GM06990 (cell line): ENCODE data around the gene TBC1D2.

ENCODE experiments used
- DNase-seq: peaks from one replicate; pipeline ENCODE4 v3.0.0-alpha.2; 2011; ENCODE audit not compliant: insufficient read length; ENCODE audit errors: extremely low read depth
- H3K27me3 ChIP-seq: replicated peaks from 2 replicates; pipeline ENCODE4 v1.6.0; 2011; ENCODE audit warnings: low read length; ENCODE audit not compliant: control insufficient read depth, insufficient read depth
- H3K36me3 ChIP-seq: 2 replicates; pipeline ENCODE4 v1.5.1; 2011; ENCODE audit warnings: low read length; ENCODE audit not compliant: control insufficient read depth, insufficient read depth
- H3K4me3 ChIP-seq: replicated peaks from 2 replicates; pipeline ENCODE4 v1.5.1; 2011; ENCODE audit warnings: low read depth, mild to moderate bottlenecking, control low read depth, low read length
- TF ChIP-seq, protein P1 (sequence below): IDR thresholded peaks from 2 replicates; pipeline ENCODE4 v1.5.1; 2011; ENCODE audit warnings: low read length, control low read depth, mild to moderate bottlenecking, inconsistent platforms; ENCODE audit not compliant: insufficient read depth, poor library complexity, severe bottlenecking

TBC1D2 gene

DNA sequence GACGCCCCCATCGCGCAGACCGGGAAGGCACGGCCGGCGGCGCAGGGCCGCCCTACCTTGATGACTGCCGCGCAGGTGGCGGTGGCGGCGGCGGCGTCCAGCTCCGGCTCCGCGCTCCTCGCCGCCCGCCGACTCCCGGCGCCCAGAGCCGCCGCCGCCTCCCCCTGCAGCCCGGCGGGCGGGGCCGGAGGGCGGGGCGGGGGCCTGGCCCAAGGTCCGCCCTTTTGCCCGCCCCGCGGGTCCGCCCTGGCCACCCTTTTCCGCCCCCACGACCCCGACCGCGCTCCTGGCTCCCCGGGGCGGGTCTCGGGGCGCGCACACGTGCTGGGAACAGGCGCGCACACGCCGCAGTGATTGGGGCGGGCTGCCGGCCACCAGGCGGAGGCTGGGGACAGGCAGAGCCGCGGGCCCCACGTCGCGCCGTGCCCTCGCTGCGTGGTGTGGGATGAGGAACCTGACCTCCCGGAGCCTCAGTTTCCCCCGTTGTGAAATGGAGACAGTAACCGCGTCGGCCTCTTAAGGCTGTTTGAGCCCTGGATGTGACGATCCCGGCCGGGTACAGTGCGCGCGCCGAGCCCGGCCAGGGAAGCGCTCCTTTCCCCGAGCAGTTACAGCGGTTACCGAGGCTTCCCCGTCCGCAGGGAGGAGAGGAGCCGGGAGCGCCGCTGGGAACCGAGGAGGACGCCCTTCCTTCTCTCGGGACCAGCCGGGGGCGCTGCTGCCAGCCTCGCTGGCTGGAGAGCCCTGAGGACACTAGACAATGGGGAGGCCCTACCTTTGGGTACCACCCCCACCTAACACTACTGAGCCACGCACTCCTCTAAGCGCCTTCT lies 62.7 kb downstream of the TBC1D2 start, which contains the start of gene CORO2A:
TSS of gene CORO2A (minus strand) at position 135 of the 833 bp plus-strand sequence. CDS start 34,977 bp downstream, outside the sequence.
- TF ChIP-seq, protein P1, sequence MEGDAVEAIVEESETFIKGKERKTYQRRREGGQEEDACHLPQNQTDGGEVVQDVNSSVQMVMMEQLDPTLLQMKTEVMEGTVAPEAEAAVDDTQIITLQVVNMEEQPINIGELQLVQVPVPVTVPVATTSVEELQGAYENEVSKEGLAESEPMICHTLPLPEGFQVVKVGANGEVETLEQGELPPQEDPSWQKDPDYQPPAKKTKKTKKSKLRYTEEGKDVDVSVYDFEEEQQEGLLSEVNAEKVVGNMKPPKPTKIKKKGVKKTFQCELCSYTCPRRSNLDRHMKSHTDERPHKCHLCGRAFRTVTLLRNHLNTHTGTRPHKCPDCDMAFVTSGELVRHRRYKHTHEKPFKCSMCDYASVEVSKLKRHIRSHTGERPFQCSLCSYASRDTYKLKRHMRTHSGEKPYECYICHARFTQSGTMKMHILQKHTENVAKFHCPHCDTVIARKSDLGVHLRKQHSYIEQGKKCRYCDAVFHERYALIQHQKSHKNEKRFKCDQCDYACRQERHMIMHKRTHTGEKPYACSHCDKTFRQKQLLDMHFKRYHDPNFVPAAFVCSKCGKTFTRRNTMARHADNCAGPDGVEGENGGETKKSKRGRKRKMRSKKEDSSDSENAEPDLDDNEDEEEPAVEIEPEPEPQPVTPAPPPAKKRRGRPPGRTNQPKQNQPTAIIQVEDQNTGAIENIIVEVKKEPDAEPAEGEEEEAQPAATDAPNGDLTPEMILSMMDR: peak; percentile 49
- Histone ChIP-seq H3K4me3 (peak within 1 kb of the TSS; percentile 74), H3K27me3 (no peaks in the 10 kb centered on the region), H3K36me3 (no peaks in the 10 kb centered on the region)
- DNase-seq: peak; percentile 72

DNA sequence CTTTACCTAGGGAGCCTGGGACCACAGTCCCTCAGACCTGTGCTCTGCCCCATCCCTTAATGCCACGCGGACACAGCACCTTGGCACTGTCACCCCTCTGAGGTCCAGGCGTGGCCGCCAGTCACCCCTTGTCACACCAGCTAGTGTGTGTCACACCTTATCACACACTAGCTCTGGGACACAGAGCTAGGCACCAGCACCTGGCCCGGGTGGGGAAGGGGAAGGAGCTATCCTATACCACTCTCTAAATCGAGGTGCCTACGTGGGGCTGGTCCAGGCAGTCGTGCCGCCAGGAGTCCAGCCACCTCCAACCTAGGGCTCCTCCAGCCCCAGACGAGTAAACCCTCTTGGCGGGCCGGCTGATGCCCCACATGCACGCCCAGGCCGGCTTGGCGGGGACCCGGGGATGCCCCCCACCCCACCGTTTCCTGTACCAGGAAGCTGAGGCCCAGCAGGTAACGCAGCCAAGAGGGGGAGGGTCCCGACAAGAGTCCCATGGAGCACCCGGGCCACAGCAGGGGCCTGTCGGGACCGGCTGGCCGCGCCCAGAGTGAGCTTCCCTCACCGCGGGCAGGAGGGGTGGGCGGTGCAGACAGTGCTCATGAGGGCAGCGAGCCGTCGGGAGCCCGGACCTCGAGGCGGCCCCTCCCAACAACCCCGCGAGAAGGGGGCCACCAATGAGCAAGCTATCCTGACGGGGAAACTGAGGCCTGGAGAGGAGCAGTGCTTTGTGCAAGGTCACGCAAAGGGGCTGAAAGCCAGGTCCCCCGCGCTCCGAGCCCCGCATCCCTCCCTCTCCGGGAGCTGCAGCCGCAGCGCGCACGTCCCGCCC lies 63.6 kb downstream of the TBC1D2 start:
- TF ChIP-seq, protein P1: no peak
- DNase-seq: no peak

DNA sequence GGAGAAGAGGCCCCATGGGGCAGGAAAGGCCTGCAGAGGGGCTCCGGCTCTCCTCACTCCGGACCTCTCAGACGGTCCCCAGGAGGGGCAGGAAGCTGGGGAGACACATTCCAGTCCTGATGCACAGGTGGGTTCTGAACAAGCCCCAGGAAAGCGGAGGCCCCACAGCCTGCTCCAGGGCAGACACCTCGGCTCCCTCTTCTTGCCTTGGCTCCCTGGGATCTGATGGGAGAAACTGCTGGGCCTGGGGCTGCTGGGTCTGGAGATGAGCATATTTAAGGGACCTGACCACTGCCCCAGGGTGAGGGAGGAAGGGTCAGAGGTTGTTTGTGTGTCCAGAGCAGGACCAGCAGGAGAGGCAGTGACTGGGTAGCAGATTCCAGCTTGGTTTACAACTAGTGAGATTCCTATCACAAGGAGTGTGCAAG lies 64.3 kb downstream of the TBC1D2 start:
- DNase-seq: no peak
- Histone ChIP-seq H3K27me3 (no peaks in the 10 kb centered on the region), H3K36me3 (no peaks in the 10 kb centered on the region), H3K4me3 (no peak overlapping the region)
- TF ChIP-seq, protein P1: no peak

More for the DNA sequence above, 63.6 kb downstream of the TBC1D2 start:
- Histone ChIP-seq H3K36me3 (no peaks in the 10 kb centered on the region), H3K4me3 (peak overlapping the region; percentile 59), H3K27me3 (no peaks in the 10 kb centered on the region)

DNA sequence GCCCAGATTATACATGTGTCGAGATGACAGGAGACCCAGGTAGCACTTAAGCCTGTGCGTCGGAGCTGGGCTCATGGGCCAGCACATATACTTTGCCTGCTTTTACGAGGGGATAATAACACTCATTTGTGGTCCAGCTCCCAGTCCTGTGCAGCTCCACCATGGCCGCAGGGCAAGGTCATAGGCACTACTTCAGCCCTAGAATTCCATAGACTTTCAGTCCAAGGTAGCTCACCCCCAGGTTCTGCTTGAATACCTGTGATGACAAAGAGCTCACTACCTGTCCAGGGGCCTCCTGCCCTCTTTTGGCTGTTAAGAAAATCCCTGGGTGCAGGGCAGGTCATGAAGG lies 64.7 kb downstream of the TBC1D2 start:
- no peaks in the 10 kb centered on the region for H3K36me3 ChIP-seq
- H3K27me3 ChIP-seq: no peaks in the 10 kb centered on the region
- DNase-seq: no peak
- no peak overlapping the region for H3K4me3 ChIP-seq
- TF ChIP-seq, protein P1: no peak

DNA sequence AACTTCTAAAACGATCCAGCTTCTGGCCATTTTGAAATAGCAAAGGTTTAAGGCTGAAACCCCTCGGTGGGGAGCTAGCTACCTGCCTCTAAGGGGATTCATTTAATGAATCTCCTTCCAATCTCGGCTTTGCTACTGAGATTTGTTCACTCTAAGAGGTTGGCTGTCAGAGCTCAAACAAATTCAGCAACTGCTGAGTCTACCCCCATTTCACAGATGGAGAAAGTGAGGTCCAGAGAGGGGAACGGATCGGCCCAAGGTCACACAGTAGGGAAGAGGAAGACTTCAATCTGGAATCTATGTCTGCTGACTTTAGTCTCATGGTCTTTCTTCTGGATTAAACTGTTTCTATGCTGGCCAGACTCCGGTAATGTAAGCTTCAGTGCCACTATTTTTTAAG lies 66.0 kb downstream of the TBC1D2 start:
- TF ChIP-seq, protein P1: no peak
- H3K27me3 ChIP-seq: no peaks in the 10 kb centered on the region
- H3K36me3 ChIP-seq: no peaks in the 10 kb centered on the region
- H3K4me3 ChIP-seq: no peak overlapping the region
- no peak for DNase-seq
